PC-3 (cell line): ENCODE measurements around the gene ARPC4.

Experiments
- CTCF ChIP-seq: fragments of 300-600 bp; sonication (generic); conservative IDR thresholded peaks from 2 replicates; pipeline ENCODE4 v1.5.1; 2017; ENCODE audit warnings: antibody characterized with exemption, low read depth, mild to moderate bottlenecking, low read length
- EZH2 ChIP-seq: fragments of 300-600 bp; sonication (generic); IDR thresholded peaks from one replicate; pipeline ENCODE4 v1.6.1; 2017; ENCODE audit warnings: antibody characterized with exemption, mild to moderate bottlenecking, low read length; ENCODE audit not compliant: unreplicated experiment

GRCh38 chr3:9846931-9847488 is 54.1 kb downstream of the ARPC4 start:
- TF ChIP-seq EZH2 (no peak), CTCF (no peak)
